ENCODE measurements around the gene HRK.

DNA sequence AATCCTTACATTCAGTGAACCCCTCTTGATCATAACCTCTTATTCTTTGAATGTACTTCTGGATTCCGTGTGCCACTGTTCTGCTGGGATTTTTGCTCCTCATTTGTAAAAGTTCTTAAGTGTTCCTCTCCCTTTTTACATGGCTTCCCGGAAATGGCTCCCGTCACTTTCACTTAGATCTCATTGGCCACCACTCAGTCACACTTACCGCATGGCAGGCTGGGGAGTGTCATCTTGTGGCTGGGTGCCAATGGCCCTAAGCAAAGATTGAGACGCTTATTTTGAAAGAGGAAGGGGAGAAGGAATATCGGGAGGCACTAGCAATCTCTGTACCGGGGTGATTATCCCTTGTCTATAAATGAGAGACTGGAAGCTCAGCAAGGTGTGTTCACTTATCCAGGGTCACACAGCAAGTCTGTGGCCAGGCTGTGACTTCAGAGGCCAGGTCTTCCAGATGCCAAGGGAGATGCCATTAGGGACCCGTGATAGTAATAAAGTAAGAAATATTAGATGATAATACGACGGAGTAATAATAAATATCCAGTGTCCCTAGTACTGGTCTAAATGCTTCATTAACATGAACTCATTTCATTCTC lies 74.3 kb downstream of the HRK start:
- TF ChIP-seq EZH2 (IDR thresholded peaks at IDR 0.05) (no peak), POLR2AphosphoS5 (IDR thresholded peaks at IDR 0.05; ENCODE audit: borderline replicate concordance, low read depth, low read length) (no peak)
